Activated T-helper 1 cell treated with anti-CD3 and anti-CD28 coated beads, Interleukin-2, amount 50 U/mL, for 16 hours (primary cell): ENCODE data around the gene TOM1L2.
A peak's percentile ranks its signal among the peaks of the same experiment; 100 is the strongest.

ENCODE experiments used
- DNase-seq, 2 donors: peaks; one replicate each; pipeline ENCODE4 v3.0.0-alpha.2; 2020; ENCODE audit warnings: low read depth in 1 of 2, low spot score in 1 of 2

TOM1L2 gene

GRCh38 chr17:17849845-17850373, 122.3 kb downstream of the TOM1L2 start:
- peak; percentile 16 to 23 for DNase-seq

- peak; percentile 28 to 72 for DNase-seq
Measured at GRCh38 chr17:17849147-17849820, 122.9 kb downstream of the TOM1L2 start.

- no peak for DNase-seq
Measured at GRCh38 chr17:17848311-17849082, 123.7 kb downstream of the TOM1L2 start.

- no peak for DNase-seq
Measured at GRCh38 chr17:17847726-17848125, 124.5 kb downstream of the TOM1L2 start.

GRCh38 chr17:17847118-17847689, 125.0 kb downstream of the TOM1L2 start:
- DNase-seq: no peak

- DNase-seq: no peak
Measured at GRCh38 chr17:17846645-17847044, 125.6 kb downstream of the TOM1L2 start.

- no peak for DNase-seq
Measured at GRCh38 chr17:17846003-17846402, 126.2 kb downstream of the TOM1L2 start.

GRCh38 chr17:17845046-17845775, 127.0 kb downstream of the TOM1L2 start:
- DNase-seq: no peak

- DNase-seq: no peak
Measured at GRCh38 chr17:17844500-17844899, 127.7 kb downstream of the TOM1L2 start.

GRCh38 chr17:17844079-17844478, 128.1 kb downstream of the TOM1L2 start:
- DNase-seq: no peak

- no peak for DNase-seq
Measured at GRCh38 chr17:17843096-17843495, 129.1 kb downstream of the TOM1L2 start.

- DNase-seq: no peak
Measured at GRCh38 chr17:17842111-17842876, 129.9 kb downstream of the TOM1L2 start.

- no peak for DNase-seq
Measured at GRCh38 chr17:17841601-17842025, 130.6 kb downstream of the TOM1L2 start.

- DNase-seq: no peak
Measured at GRCh38 chr17:17840751-17841591, 131.2 kb downstream of the TOM1L2 start.

GRCh38 chr17:17839791-17840707, 132.2 kb downstream of the TOM1L2 start:
- DNase-seq: peak; percentile 44 to 71

- DNase-seq: no peak
Measured at GRCh38 chr17:17837966-17838962, 133.9 kb downstream of the TOM1L2 start.

- no peak for DNase-seq
Measured at GRCh38 chr17:17837380-17837821, 134.8 kb downstream of the TOM1L2 start.
